ENCODE measurements around the gene WDR91.

WDR91 gene

DNA sequence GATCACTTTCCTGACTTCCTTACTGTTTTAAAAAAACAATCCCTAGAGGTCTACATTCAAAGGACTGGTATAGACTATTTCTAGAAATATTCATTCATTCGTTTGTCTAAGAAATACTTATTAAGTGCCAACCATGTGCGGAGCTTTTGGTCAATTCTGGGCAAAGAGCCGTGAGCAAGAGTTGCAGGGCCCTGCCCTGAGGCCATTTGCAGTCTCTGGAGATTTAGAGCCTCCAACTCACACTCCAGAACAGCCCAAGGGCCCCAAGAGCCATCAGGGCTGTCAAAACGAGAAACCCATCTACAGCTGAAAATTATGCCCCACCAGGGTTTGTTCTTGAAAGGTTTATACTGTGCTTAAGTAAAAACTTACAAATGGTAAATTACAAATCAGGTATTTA lies 16.2 kb downstream of the WDR91 start:
- H3K4me3 ChIP-seq (ENCODE audit: low read depth, low read length) = no peak overlapping the region
- no peak for DNase-seq (ENCODE audit: low read depth)

GRCh38 chr7:135194494-135195095 lies 16.7 kb downstream of the WDR91 start:
- no peak for DNase-seq (ENCODE audit: low read depth)
- H3K4me3 ChIP-seq (ENCODE audit: low read depth, low read length) = no peak overlapping the region
- no peak for TF ChIP-seq MAX (IDR thresholded peaks at IDR 0.05; ENCODE audit: low read depth, low read length)

More for the DNA sequence above, 16.2 kb downstream of the WDR91 start:
- TF ChIP-seq MYC (IDR thresholded peaks at IDR 0.05; ENCODE audit: low read depth, low read length) (no peak), MAX (IDR thresholded peaks at IDR 0.05; ENCODE audit: low read depth, low read length) (no peak), POLR2A (IDR thresholded peaks at IDR 0.05; ENCODE audit: extremely low read depth, insufficient read length) (no peak)
- TF ChIP-seq, protein P1, sequence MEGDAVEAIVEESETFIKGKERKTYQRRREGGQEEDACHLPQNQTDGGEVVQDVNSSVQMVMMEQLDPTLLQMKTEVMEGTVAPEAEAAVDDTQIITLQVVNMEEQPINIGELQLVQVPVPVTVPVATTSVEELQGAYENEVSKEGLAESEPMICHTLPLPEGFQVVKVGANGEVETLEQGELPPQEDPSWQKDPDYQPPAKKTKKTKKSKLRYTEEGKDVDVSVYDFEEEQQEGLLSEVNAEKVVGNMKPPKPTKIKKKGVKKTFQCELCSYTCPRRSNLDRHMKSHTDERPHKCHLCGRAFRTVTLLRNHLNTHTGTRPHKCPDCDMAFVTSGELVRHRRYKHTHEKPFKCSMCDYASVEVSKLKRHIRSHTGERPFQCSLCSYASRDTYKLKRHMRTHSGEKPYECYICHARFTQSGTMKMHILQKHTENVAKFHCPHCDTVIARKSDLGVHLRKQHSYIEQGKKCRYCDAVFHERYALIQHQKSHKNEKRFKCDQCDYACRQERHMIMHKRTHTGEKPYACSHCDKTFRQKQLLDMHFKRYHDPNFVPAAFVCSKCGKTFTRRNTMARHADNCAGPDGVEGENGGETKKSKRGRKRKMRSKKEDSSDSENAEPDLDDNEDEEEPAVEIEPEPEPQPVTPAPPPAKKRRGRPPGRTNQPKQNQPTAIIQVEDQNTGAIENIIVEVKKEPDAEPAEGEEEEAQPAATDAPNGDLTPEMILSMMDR (IDR thresholded peaks at IDR 0.05; ENCODE audit: low read depth, low read length) = no peak

DNA sequence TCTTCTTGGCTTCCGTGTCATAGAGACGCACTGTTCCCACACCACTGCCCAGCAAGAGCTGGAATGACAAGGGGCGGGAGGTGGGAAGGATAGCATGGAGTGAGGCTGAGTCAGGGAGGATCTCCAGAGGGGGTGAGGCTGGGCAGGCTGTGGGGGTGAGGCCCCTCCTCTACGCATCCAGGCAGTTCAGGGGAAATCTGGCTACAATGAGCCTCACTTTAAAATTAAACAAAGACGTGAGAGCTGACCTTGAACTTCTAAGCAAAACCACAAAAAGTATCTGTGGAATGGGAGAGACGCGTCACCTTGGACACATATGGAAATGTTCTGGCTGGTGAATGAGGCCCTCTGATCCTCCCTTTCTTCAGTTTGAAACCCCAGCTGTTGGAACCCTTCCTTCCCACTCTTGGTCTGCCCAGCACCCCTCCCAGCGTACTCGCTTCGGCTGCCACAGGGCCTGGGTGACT lies 17.7 kb downstream of the WDR91 start:
- H3K4me3 ChIP-seq (ENCODE audit: low read depth, low read length) = no peak overlapping the region
- TF ChIP-seq MAX (IDR thresholded peaks at IDR 0.05; ENCODE audit: low read depth, low read length) (no peak), POLR2A (IDR thresholded peaks at IDR 0.05; ENCODE audit: extremely low read depth, insufficient read length) (no peak), MYC (IDR thresholded peaks at IDR 0.05; ENCODE audit: low read depth, low read length) (no peak)
- TF ChIP-seq, protein P1 (IDR thresholded peaks at IDR 0.05; ENCODE audit: low read depth, low read length) = no peak
- no peak for DNase-seq (ENCODE audit: low read depth)

- no peak for TF ChIP-seq MAX (IDR thresholded peaks at IDR 0.05; ENCODE audit: low read depth, low read length)
- no peak for TF ChIP-seq MYC (IDR thresholded peaks at IDR 0.05; ENCODE audit: low read depth, low read length)
- TF ChIP-seq POLR2A (IDR thresholded peaks at IDR 0.05; ENCODE audit: extremely low read depth, insufficient read length) = no peak
- TF ChIP-seq, protein P1 (IDR thresholded peaks at IDR 0.05; ENCODE audit: low read depth, low read length) = no peak
- no peak for DNase-seq (ENCODE audit: low read depth)
- H3K4me3 ChIP-seq (ENCODE audit: low read depth, low read length) = no peak overlapping the region
Observed at GRCh38 chr7:135192914-135193536, 18.3 kb downstream of the WDR91 start.

DNA sequence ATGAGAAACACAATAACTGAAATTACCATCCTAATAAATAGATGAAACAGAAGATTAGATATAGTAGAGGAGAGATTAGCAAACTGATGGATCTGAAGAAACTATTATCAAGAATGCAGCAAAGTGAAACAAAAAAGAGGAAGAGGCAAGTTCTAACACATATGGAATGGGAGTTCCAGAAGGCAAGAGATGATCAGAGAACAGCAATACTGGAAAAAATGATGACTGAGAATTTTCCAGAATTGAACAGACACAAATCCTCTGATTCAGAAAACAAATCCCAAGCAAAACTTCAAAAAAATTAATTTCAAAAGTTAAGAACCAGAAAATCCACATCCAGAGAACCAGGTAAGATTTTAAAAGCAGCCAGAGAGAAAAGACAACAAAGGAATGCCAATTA lies 20.6 kb downstream of the WDR91 start:
- TF ChIP-seq MAX (IDR thresholded peaks at IDR 0.05; ENCODE audit: low read depth, low read length) = no peak
- TF ChIP-seq, protein P1 (IDR thresholded peaks at IDR 0.05; ENCODE audit: low read depth, low read length) = no peak
- no peak for TF ChIP-seq POLR2A (IDR thresholded peaks at IDR 0.05; ENCODE audit: extremely low read depth, insufficient read length)
- no peak for TF ChIP-seq MYC (IDR thresholded peaks at IDR 0.05; ENCODE audit: low read depth, low read length)
- no peak for DNase-seq (ENCODE audit: low read depth)
- no peak overlapping the region for H3K4me3 ChIP-seq (ENCODE audit: low read depth, low read length)

DNA sequence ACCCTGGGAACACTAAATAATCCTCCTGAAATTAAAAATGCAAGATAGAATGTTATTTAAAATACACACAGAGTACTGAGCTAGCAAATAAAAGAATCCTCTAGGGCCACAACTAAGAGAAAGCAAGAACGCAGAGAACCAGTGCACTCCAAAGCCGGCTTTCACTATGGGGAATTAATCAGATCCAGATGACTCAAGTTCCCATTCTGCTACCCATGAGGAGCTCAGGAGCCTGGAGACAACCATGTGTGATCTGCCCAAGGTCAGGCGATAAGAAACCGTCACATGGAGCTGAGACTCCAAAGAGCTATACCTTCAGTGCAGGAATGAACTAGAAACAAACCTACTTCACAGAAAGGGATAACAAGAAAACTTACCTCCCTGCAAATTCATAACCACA lies 21.4 kb downstream of the WDR91 start:
- no peak for TF ChIP-seq POLR2A (IDR thresholded peaks at IDR 0.05; ENCODE audit: extremely low read depth, insufficient read length)
- no peak for TF ChIP-seq MYC (IDR thresholded peaks at IDR 0.05; ENCODE audit: low read depth, low read length)
- TF ChIP-seq, protein P1 (IDR thresholded peaks at IDR 0.05; ENCODE audit: low read depth, low read length) = no peak
- no peak for TF ChIP-seq MAX (IDR thresholded peaks at IDR 0.05; ENCODE audit: low read depth, low read length)
- no peak for DNase-seq (ENCODE audit: low read depth)
- H3K4me3 ChIP-seq (ENCODE audit: low read depth, low read length) = no peak overlapping the region

All from NB4 (cell line).